HG03060 (cell line): ENCODE data around the gene ALDH1L1.

Experiments
- ATAC-seq: cut with Tn5 transposase; IDR thresholded peaks from one replicate; pipeline ENCODE4 v1.9.1; 2021; ENCODE audit warnings: low read depth, moderate number of reproducible peaks; ENCODE audit not compliant: unreplicated experiment

ALDH1L1 gene

GRCh38 chr3:126060613-126061145, 119.7 kb downstream of the ALDH1L1 start:
- no peak for ATAC-seq

- ATAC-seq, result no peak
Measured at GRCh38 chr3:126058666-126059065, 121.7 kb downstream of the ALDH1L1 start.

- ATAC-seq, result no peak
Measured at GRCh38 chr3:126057936-126058335, 122.5 kb downstream of the ALDH1L1 start.

GRCh38 chr3:126057501-126057819, 122.9 kb downstream of the ALDH1L1 start:
- no peak for ATAC-seq

- no peak for ATAC-seq
Measured at GRCh38 chr3:126056681-126057500, 123.5 kb downstream of the ALDH1L1 start.

- ATAC-seq, result no peak
Measured at GRCh38 chr3:126056088-126056487, 124.3 kb downstream of the ALDH1L1 start.

- no peak for ATAC-seq
Measured at GRCh38 chr3:126054870-126055269, 125.5 kb downstream of the ALDH1L1 start.

- no peak for ATAC-seq
Measured at GRCh38 chr3:126053949-126054569, 126.3 kb downstream of the ALDH1L1 start.
